AG20443 (cell line): ENCODE results near the gene PSMB9.
"Not testable (repeated sequence)": the region's sequence is repeated elsewhere in the genome, so short reads cannot be mapped to it uniquely, and the experiment has no call there.

Experiments used
- DNase-seq: peaks from one replicate; pipeline ENCODE4 v3.0.0; 2012; ENCODE audit warnings: low spot score, mixed read lengths

Gene PSMB9

GRCh38 chr6:32853541-32854375 lies at the start of gene PSMB9, which contains the start of gene TAP1:
Gene PSMB9, plus strand, starts transcription at chr6:32854192. Its CDS starts 38 bp downstream, at chr6:32854230.
Gene TAP1, minus strand, starts transcription at chr6:32853704. Its CDS starts 68 bp downstream, at chr6:32853636.
- DNase-seq: peak; percentile 97

- DNase-seq: not testable (repeated sequence)
Measured at GRCh38 chr6:32805404-32805803, 48.6 kb upstream of the PSMB9 start.

- no peak for DNase-seq
Measured at GRCh38 chr6:32807020-32807580, 46.9 kb upstream of the PSMB9 start.

- no peak for DNase-seq
Measured at GRCh38 chr6:32809171-32809570, 44.8 kb upstream of the PSMB9 start.

- DNase-seq: no peak
Measured at GRCh38 chr6:32814145-32814544, 39.8 kb upstream of the PSMB9 start.

- DNase-seq: peak; percentile 26
Measured at GRCh38 chr6:32815115-32815514, 38.9 kb upstream of the PSMB9 start.

- DNase-seq: no peak
Measured at GRCh38 chr6:32815996-32816395, 38.0 kb upstream of the PSMB9 start.

- DNase-seq: peak; percentile 23
Measured at GRCh38 chr6:32816746-32817204, 37.2 kb upstream of the PSMB9 start, which contains the start of gene HLA-DOB. Gene HLA-DOB, minus strand, starts transcription at chr6:32817002. Its CDS starts 51 bp downstream, at chr6:32816951.

- no peak for DNase-seq
Measured at GRCh38 chr6:32818867-32819266, 35.1 kb upstream of the PSMB9 start.

- peak; percentile 63 for DNase-seq
Measured at GRCh38 chr6:32819729-32820128, 34.3 kb upstream of the PSMB9 start.

- peak; percentile 66 for DNase-seq
Measured at GRCh38 chr6:32825966-32826365, 28.0 kb upstream of the PSMB9 start.

- DNase-seq: no peak
Measured at GRCh38 chr6:32827025-32827424, 27.0 kb upstream of the PSMB9 start.

GRCh38 chr6:32829495-32829894 lies 24.5 kb upstream of the PSMB9 start:
- no peak for DNase-seq

- DNase-seq: no peak
Measured at GRCh38 chr6:32830017-32830416, 24.0 kb upstream of the PSMB9 start.

- no peak for DNase-seq
Measured at GRCh38 chr6:32830936-32831335, 23.1 kb upstream of the PSMB9 start.

- no peak for DNase-seq
Measured at GRCh38 chr6:32832535-32832934, 21.5 kb upstream of the PSMB9 start.

- DNase-seq: no peak
Measured at GRCh38 chr6:32833664-32834063, 20.3 kb upstream of the PSMB9 start.

GRCh38 chr6:32835167-32835893 lies 18.7 kb upstream of the PSMB9 start:
- DNase-seq: no peak

- no peak for DNase-seq
Measured at GRCh38 chr6:32836873-32837272, 17.1 kb upstream of the PSMB9 start.

- DNase-seq: no peak
Measured at GRCh38 chr6:32837651-32838113, 16.3 kb upstream of the PSMB9 start.

- DNase-seq: peak; percentile 97
Measured at GRCh38 chr6:32838114-32838958, 15.7 kb upstream of the PSMB9 start, which contains the start of gene TAP2. Gene TAP2, minus strand, starts transcription at chr6:32838739. Its CDS starts 506 bp downstream, at chr6:32838233.
